Measurements from ENCODE around the gene CDSN. TPM values are rescaled to one million over a fixed set of nuclear protein-coding genes. Genes with fewer than 3 reads are reported as not detected.

CDSN gene
- total and polyA plus RNA-seq, 2 of the 8 experiments (the other 6 are each of a cell fraction or from before 2014, with no cell fraction given): not detected

DNA sequence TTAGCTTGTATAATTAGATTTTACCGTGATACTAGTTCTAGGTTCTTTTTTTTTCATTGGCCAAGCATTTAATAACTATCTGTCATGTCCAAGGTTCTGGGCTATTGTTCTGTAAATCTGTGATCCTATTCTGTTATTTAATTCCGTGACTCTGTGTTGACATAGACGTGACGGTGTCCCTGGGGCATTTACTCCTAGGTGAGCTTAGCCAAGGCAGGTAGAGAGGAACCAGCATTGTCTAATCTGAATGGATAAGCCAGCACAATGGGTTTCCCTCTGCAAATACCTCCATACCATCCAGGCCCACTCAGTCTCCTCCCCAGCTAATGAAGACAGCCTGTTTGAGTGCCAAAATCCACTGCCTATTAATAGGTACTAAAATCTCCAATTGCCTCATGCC lies 8.9 kb upstream of the CDSN start:
- no peaks in the 10 kb centered on the region for H3K23me2 ChIP-seq (ENCODE audit: low read depth, low read length)
- POLR2A ChIA-PET (ENCODE audit: partially characterized antibody): interaction anchor here (0.9 to 68.5 kb wide), 3 partner anchors 13 to 238 kb away, joined by 3 to 2251 read pairs (median 4); partner anchors contain the start of genes CCHCR1, POU5F1, PSORS1C2 and TCF19
- CTCF ChIA-PET (ENCODE audit: partially characterized antibody): interaction anchor here (0.7 to 13.5 kb wide), 23 partner anchors 12 to 555 kb away, joined by 3 to 187 read pairs (median 4); partner anchors contain the start of genes C6orf15, PSORS1C1 and PSORS1C2
- TF ChIP-seq SUZ12 (IDR thresholded peaks at IDR 0.05; ENCODE audit: low read length) (no peak), SP2 (IDR thresholded peaks at IDR 0.05; ENCODE audit: low read length) (no peak), EP300 (IDR thresholded peaks at IDR 0.05; ENCODE audit: borderline replicate concordance in 1 of 2, low read depth in 2 of 2, low read length in 2 of 2) (no peak), RNF2 (IDR thresholded peaks at IDR 0.05; ENCODE audit: borderline replicate concordance, low read depth, low read length, missing control alignments, poor library complexity, severe bottlenecking) (no peak), CREB1 (IDR thresholded peaks at IDR 0.05) (no peak), SAP30 (IDR thresholded peaks at IDR 0.05; ENCODE audit: insufficient read depth, insufficient replicate concordance, low read length) (no peak), CEBPB (IDR thresholded peaks at IDR 0.05; ENCODE audit: low read depth, low read length) (no peak), TAF7 (optimal IDR thresholded peaks at IDR 0.05; ENCODE audit: borderline replicate concordance, low read depth, low read length) (no peak), CBX8 (IDR thresholded peaks at IDR 0.05; ENCODE audit: borderline replicate concordance, low read depth, low read length) (no peak), TAF1 (IDR thresholded peaks at IDR 0.05; ENCODE audit: low read depth, low read length) (no peak), PHF8 (conservative IDR thresholded peaks at IDR 0.05; ENCODE audit: low read depth, low read length) (no peak), RAD21 (IDR thresholded peaks at IDR 0.05 in 1 of 2, conservative IDR thresholded peaks at IDR 0.05 in 1 of 2; ENCODE audit: low read depth in 2 of 2, low read length in 2 of 2) (no peak), SP1 (IDR thresholded peaks at IDR 0.05; ENCODE audit: low read depth, low read length) (no peak)

More for the DNA sequence above, 8.9 kb upstream of the CDSN start:
- Histone ChIP-seq H4K20me1 (replicated peaks in 1 of 2; ENCODE audit: control insufficient read depth in 1 of 2, insufficient read depth in 2 of 2, low read length in 2 of 2) (no peaks in the 10 kb centered on the region), H3K18ac (ENCODE audit: extremely low read depth, low read length) (no peak overlapping the region), H3K79me1 (ENCODE audit: low read depth, low read length) (no peaks in the 10 kb centered on the region), H4K91ac (replicated peaks; ENCODE audit: insufficient read length, low read length) (no peak overlapping the region), H3K27me3 (replicated peaks in 1 of 4; ENCODE audit: control insufficient read depth in 3 of 4, extremely low read depth in 1 of 4, insufficient read depth in 3 of 4, low read length in 3 of 4) (no peaks in the 10 kb centered on the region), H4K8ac (ENCODE audit: extremely low read depth, insufficient read depth, low read length) (no peak overlapping the region), H2BK20ac (ENCODE audit: low read length) (no peak overlapping the region), H3K4me1 (replicated peaks in 1 of 4; ENCODE audit: control insufficient read depth in 3 of 4, insufficient read depth in 4 of 4, low read length in 3 of 4) (peaks cover 0 to 3% (median 3%) of the 10 kb centered on the region in 4 experiments; a peak in 3 of 7 replicates), H2AFZ (ENCODE audit: low read length) (no peak overlapping the region), H2BK12ac (ENCODE audit: low read depth, low read length) (0 out of 2 replicates have a peak overlapping the region, but pooled peaks have one; percentile 44), H2BK5ac (ENCODE audit: low read depth, low read length) (no peak overlapping the region), H3K4ac (replicated peaks; ENCODE audit: insufficient read length, low read depth, low read length) (no peak overlapping the region), H3K56ac (replicated peaks; ENCODE audit: insufficient read length, low read depth, low read length) (no peak overlapping the region), H3K79me2 (ENCODE audit: control insufficient read depth in 1 of 2, insufficient read depth in 2 of 2, low read length in 2 of 2) (no peaks in the 10 kb centered on the region), H3K4me3 (ENCODE audit: extremely low read depth in 1 of 4, insufficient read depth in 2 of 4, low read depth in 3 of 4, low read length in 4 of 4) (no peak overlapping the region), H3K36me3 (ENCODE audit: control insufficient read depth in 2 of 4, insufficient read depth in 4 of 4, low read length in 3 of 4) (no peaks in the 10 kb centered on the region), H2BK120ac (replicated peaks; ENCODE audit: low read depth, low read length) (no peak overlapping the region), H3K27ac (ENCODE audit: low read depth, low read length) (no peak overlapping the region), H3K14ac (ENCODE audit: insufficient read length) (no peak overlapping the region), H2BK15ac (ENCODE audit: low read length) (no peak overlapping the region), H3K9me3 (ENCODE audit: insufficient read depth in 2 of 2, low read depth in 1 of 2, low read length in 1 of 2) (no peaks in the 10 kb centered on the region), H3K23ac (ENCODE audit: insufficient read length) (no peak overlapping the region), H4K5ac (ENCODE audit: insufficient read length, low read depth, low read length) (no peak overlapping the region), H3K4me2 (ENCODE audit: insufficient read depth in 1 of 2, low read depth in 2 of 2, low read length in 2 of 2) (no peak overlapping the region), H2AK5ac (ENCODE audit: low read depth, low read length) (no peak overlapping the region), H3K9ac (replicated peaks in 1 of 4; ENCODE audit: extremely low read depth in 1 of 4, low read depth in 3 of 4, low read length in 3 of 4) (no peak overlapping the region; a peak in 1 of 7 replicates)
- FAIRE-seq: no peak
- no peak for DNase-seq (ENCODE audit: low read depth in 1 of 2, low spot score in 2 of 2)
- 89% methylated on average over 4 of the region's 4 CpGs; no CpG with 5 or more reads in 1 of the 2 experiments for WGBS, 2 experiments (ENCODE audit: extremely low coverage in 1 of 2, insufficient coverage in 1 of 2, insufficient read length in 1 of 2, insufficient replicate concordance in 2 of 2, low coverage in 1 of 2, low lambda C conversion rate in 2 of 2, missing lambda C conversion rate in 1 of 2)

All from H1 (cell line).